Mucosa of rectum (tissue), 2 donors: ENCODE results near the gene C22orf23.

ENCODE experiments used
- H3K27ac ChIP-seq, 2 donors: one replicate each; pipeline ENCODE4 v1.7.0; 2013; ENCODE audit warnings: inconsistent platforms in 2 of 2, low read depth in 2 of 2, low read length in 2 of 2
- H3K27me3 ChIP-seq, 2 donors: one replicate each; pipeline ENCODE4 v1.7.0; 2013; ENCODE audit warnings: low read length in 2 of 2; ENCODE audit not compliant: control insufficient read depth in 2 of 2, insufficient read depth in 2 of 2
- H3K36me3 ChIP-seq, 2 donors: one replicate each; pipeline ENCODE4 v1.7.0; 2013; ENCODE audit warnings: low read length in 2 of 2; ENCODE audit not compliant: control insufficient read depth in 2 of 2, insufficient read depth in 2 of 2
- H3K4me1 ChIP-seq, 2 donors: one replicate each; pipeline ENCODE4 v1.7.0; 2013; ENCODE audit warnings: low read length in 2 of 2, mild to moderate bottlenecking in 1 of 2; ENCODE audit not compliant: control insufficient read depth in 2 of 2, insufficient read depth in 2 of 2
- H3K4me3 ChIP-seq, 2 donors: one replicate each; pipeline ENCODE4 v1.7.0; 2013; ENCODE audit warnings: low read length in 2 of 2
- H3K9ac ChIP-seq, 2 donors: one replicate each; pipeline ENCODE4 v1.7.0; 2013; ENCODE audit warnings: low read length in 2 of 2, low read depth in 1 of 2, mild to moderate bottlenecking in 1 of 2
- H3K9me3 ChIP-seq, 2 donors: one replicate each; pipeline ENCODE4 v1.7.0; 2013; ENCODE audit warnings: low read length in 2 of 2; ENCODE audit not compliant: control insufficient read depth in 2 of 2
- donor health status: healthy.
- donor health status: Normal muscosa, but diverticular disease.

Gene C22orf23

GRCh38 chr22:37953437-37954179 lies at the start of gene C22orf23, which contains the start of gene POLR2F:
C22orf23 (minus strand) TSS chr22:37953601; CDS start chr22:37953149, 452 bp downstream.
POLR2F (plus strand) TSS chr22:37953699; CDS start chr22:37953788, 89 bp downstream.
- Histone ChIP-seq H3K27ac (peak within 1 kb of the TSS; percentile 21 to 52), H3K9me3 (no peaks in the 10 kb centered on the region), H3K27me3 (peaks cover 0 to 3% of the 10 kb centered on the region in 2 donors)

GRCh38 chr22:37999640-38000272 lies 46.4 kb upstream of the C22orf23 start:
- Histone ChIP-seq H3K4me3 (no peak overlapping the region), H3K27ac (peak overlapping the region in 1 of 2 donors; percentile 9), H3K4me1 (no peaks in the 10 kb centered on the region), H3K9me3 (no peaks in the 10 kb centered on the region), H3K9ac (no peak overlapping the region), H3K27me3 (no peaks in the 10 kb centered on the region), H3K36me3 (no peaks in the 10 kb centered on the region)

More at GRCh38 chr22:37953437-37954179, at the start of gene C22orf23, which contains the start of gene POLR2F:
- peak within 1 kb of the TSS; percentile 90 to 99 for H3K4me3 ChIP-seq
- peaks cover 17% of the 10 kb centered on the region in 2 donors for H3K36me3 ChIP-seq
- peaks cover 15 to 20% of the 10 kb centered on the region in 2 donors for H3K4me1 ChIP-seq
- peak within 1 kb of the TSS; percentile 91 to 98 for H3K9ac ChIP-seq

GRCh38 chr22:37999236-37999635 lies 45.8 kb upstream of the C22orf23 start:
- H3K4me3 ChIP-seq = no peak overlapping the region
- H3K36me3 ChIP-seq = no peaks in the 10 kb centered on the region
- no peak overlapping the region for H3K9ac ChIP-seq
- no peaks in the 10 kb centered on the region for H3K27me3 ChIP-seq
- H3K9me3 ChIP-seq = no peaks in the 10 kb centered on the region
- H3K27ac ChIP-seq = peak overlapping the region in 1 of 2 donors; percentile 9
- H3K4me1 ChIP-seq = no peaks in the 10 kb centered on the region

GRCh38 chr22:37998543-37998942 lies 45.1 kb upstream of the C22orf23 start:
- Histone ChIP-seq H3K27me3 (no peaks in the 10 kb centered on the region), H3K9ac (no peak overlapping the region), H3K4me3 (no peak overlapping the region), H3K36me3 (no peaks in the 10 kb centered on the region), H3K4me1 (no peaks in the 10 kb centered on the region), H3K9me3 (no peaks in the 10 kb centered on the region), H3K27ac (no peak overlapping the region)

GRCh38 chr22:37996515-37997246 lies 43.3 kb upstream of the C22orf23 start:
- H3K36me3 ChIP-seq = no peaks in the 10 kb centered on the region
- H3K9ac ChIP-seq = no peak overlapping the region
- no peaks in the 10 kb centered on the region for H3K9me3 ChIP-seq
- no peak overlapping the region for H3K27ac ChIP-seq
- no peaks in the 10 kb centered on the region for H3K4me1 ChIP-seq
- no peaks in the 10 kb centered on the region for H3K27me3 ChIP-seq
- no peak overlapping the region for H3K4me3 ChIP-seq

- H3K9ac ChIP-seq = no peak overlapping the region
Observed at GRCh38 chr22:37996079-37996478, 42.7 kb upstream of the C22orf23 start.

GRCh38 chr22:37995460-37995859 lies 42.1 kb upstream of the C22orf23 start:
- Histone ChIP-seq H3K4me3 (no peak overlapping the region), H3K9ac (no peak overlapping the region), H3K27me3 (no peaks in the 10 kb centered on the region), H3K9me3 (no peaks in the 10 kb centered on the region), H3K4me1 (no peaks in the 10 kb centered on the region), H3K36me3 (no peaks in the 10 kb centered on the region), H3K27ac (no peak overlapping the region)

More at GRCh38 chr22:37996079-37996478, 42.7 kb upstream of the C22orf23 start:
- no peak overlapping the region for H3K27ac ChIP-seq
- H3K27me3 ChIP-seq = no peaks in the 10 kb centered on the region
- no peak overlapping the region for H3K4me3 ChIP-seq
- no peaks in the 10 kb centered on the region for H3K36me3 ChIP-seq
- H3K4me1 ChIP-seq = no peaks in the 10 kb centered on the region
- no peaks in the 10 kb centered on the region for H3K9me3 ChIP-seq

GRCh38 chr22:37994982-37995381 lies 41.6 kb upstream of the C22orf23 start:
- no peak overlapping the region for H3K27ac ChIP-seq
- no peaks in the 10 kb centered on the region for H3K4me1 ChIP-seq
- H3K36me3 ChIP-seq = no peaks in the 10 kb centered on the region
- H3K27me3 ChIP-seq = no peaks in the 10 kb centered on the region
- no peak overlapping the region for H3K4me3 ChIP-seq
- H3K9ac ChIP-seq = no peak overlapping the region
- no peaks in the 10 kb centered on the region for H3K9me3 ChIP-seq

- Histone ChIP-seq H3K4me3 (no peak overlapping the region), H3K27me3 (no peaks in the 10 kb centered on the region), H3K4me1 (no peaks in the 10 kb centered on the region), H3K36me3 (no peaks in the 10 kb centered on the region), H3K9ac (no peak overlapping the region), H3K9me3 (no peaks in the 10 kb centered on the region), H3K27ac (no peak overlapping the region)
Observed at GRCh38 chr22:37994049-37994448, 40.6 kb upstream of the C22orf23 start.
